Pons (tissue), 1 donor: ENCODE results near the gene BCCIP.

Source experiments
- DNase-seq: peaks from one replicate; pipeline ENCODE4 v3.0.0-alpha.2; 2016; ENCODE audit warnings: low spot score

BCCIP gene

DNA sequence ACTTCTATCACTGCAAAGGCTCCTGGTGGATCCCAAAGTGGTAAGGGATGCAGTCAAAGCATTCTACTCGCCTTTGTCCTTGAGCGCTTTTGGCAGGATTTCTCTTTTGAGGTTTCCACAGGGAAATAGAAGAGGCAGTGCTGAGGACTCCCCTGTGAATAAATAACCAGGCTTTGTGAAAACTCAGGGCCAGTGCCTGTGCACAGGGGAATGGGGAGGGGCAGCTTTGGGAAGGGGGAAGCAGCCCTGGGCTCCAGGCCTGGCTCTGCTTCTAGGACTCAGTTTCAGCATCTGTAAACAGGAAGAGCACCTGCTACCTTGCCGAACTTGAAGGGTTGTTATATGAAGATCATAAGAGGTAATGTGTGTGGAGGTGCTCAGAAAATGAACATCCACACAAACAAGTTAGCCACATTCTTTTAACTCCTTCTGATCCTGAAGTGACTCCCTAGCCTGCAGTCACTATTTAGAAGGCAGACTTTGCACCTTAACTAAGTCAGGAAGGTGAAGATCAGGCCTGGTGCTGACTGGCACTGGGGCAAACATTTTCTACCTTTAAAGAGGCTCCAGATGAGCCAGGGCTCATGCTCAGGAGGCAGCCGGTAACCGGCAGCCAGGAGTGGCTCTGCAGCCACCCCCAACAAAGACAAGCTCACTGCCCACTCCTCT lies 25.2 kb upstream of the BCCIP start:
- DNase-seq: no peak

DNA sequence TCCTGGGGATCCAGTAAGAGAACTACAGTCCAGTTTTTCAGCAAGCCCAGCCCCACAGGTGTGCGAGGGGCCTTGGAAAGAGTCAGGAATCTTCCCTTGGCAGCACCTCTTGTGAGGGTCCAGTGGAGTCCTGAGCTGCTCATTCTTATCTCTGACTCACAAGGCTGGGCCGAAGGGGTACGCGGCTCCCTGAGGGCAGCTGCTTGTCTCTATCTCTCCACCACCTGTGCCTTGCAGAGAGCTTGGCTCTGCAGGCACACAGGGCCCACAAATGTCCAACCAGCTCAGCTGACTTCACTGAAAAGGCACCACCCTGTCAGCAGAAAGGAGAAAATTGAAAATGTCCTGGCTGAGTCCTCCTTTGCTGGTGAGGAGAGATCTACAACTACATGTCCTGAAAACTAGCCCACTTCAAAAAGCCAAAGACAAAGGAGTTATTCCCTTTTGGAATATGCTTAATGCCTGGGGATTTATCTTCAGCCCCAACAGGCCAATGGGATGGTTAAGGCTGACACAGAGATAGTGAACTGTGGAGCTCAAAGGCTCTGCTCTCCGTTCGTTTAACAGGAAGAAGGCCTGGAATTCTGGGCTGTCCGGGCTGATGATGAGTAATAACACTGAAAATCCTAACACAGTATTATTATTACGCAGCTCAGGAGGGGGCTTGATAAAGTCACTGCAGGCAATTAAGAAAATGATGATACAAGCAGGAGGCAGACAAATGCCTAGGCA lies 23.7 kb upstream of the BCCIP start:
- no peak for DNase-seq

DNA sequence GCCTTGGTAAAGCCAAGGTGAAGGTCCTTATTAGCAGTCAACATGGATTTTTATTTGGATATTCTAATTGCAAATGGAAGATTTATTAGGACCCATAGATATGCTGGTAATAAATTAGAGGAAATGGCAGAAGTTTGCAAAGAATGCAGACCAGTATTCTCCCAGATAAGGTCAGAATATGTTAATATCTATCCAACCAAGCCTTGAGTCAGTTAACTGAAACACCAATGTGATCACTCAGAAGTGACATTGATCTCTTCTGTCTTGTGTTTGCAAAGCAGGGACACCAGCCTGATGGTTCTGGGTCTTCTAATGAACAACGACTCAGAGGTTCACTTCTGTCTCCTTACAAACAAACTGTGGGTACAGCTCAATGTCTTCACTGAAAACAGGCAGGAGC lies 21.8 kb upstream of the BCCIP start:
- DNase-seq: no peak

DNA sequence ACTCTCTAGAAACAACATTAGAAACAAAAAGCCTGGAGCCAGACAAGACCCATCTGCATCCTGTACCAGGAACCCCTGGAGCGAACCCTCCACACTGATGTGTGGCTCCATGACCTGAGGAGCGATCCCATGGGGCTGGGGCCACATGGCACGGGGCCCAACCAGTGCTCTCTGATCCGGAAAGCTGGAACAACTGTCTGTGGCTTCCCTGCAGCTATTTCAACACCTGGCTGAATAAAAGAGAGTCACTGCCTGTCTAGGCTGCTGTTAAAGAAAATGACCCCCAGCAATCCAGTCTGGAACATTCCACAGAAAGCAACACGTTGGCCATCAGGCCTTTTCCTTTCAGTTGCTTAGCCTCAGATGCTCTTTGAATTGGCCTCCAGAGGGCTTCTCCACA lies 21.2 kb upstream of the BCCIP start:
- no peak for DNase-seq

DNA sequence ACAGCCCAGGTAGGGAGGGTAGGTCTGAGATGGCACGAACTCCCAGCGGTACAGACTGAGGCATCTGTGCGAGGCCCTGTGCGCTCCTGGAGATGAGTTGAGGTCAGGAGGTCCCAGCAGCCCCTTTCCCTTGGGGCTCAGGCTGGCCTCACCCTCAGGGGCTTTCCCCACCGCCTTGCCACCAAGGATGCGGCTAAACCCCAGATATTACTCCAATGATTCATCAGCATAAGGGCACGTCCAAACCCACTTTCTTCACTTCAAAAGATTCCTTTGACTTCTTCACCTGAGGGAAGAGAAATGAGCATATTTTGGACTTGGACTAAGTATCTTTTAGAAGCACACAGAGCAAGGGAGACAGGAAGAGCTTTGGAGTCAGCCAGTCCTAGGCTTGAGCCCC lies 20.6 kb upstream of the BCCIP start:
- no peak for DNase-seq

GRCh38 chr10:125808047-125808446 lies 15.3 kb upstream of the BCCIP start:
- no peak for DNase-seq

DNA sequence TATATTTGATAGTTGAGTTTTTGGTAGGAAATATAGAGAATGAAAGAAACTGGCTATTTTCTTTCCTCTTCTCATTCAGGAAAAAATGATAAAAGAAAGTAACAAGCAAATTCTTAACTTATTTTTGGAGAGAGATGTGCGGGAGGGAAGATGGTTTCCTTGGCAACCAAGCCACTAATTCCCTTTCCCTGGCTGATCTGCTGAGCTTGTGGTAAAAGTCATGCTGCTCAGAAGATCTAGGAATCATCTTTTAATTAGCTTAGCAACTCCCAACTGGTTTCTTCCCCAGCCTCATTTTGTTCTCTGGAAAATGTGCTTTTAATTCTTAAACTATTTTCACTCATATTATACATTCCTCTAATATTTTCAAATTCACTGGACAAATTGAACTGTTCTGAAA lies 12.1 kb upstream of the BCCIP start:
- no peak for DNase-seq

- DNase-seq: no peak
Measured at GRCh38 chr10:125812128-125812750, 11.1 kb upstream of the BCCIP start.

- no peak for DNase-seq
Measured at GRCh38 chr10:125815764-125816163, 7.6 kb upstream of the BCCIP start.

- DNase-seq: no peak
Measured at GRCh38 chr10:125816548-125816947, 6.8 kb upstream of the BCCIP start.

DNA sequence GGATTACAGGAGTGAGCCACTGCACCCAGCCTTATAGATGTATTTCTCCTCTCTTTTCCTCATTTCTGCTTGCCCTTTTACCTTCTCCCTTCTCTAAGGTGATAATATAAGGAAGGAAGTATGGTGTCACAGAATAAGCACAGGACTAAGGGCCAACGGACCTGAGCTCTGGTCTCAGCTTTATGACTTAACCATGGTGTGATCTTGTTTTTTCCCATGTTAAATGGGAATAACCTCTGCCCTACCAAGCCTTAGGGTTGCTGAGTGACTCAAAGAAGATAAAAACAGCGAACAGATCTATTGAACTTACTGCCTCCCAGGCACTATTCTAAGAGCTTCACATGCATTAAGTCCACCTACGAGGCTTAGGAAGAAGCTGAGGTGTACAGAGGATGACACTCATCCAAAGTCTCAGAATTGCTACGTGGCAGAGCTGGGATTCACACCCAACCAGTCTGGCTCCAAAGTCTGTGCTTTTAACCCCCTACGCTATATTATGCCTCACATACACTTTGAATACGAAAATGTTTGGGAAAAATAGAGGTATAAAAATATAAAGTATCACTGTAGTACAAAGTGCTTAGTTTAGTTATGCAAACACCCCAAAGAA lies 5.9 kb upstream of the BCCIP start:
- DNase-seq: no peak

- DNase-seq: no peak
Measured at GRCh38 chr10:125820701-125821100, 2.6 kb upstream of the BCCIP start.

DNA sequence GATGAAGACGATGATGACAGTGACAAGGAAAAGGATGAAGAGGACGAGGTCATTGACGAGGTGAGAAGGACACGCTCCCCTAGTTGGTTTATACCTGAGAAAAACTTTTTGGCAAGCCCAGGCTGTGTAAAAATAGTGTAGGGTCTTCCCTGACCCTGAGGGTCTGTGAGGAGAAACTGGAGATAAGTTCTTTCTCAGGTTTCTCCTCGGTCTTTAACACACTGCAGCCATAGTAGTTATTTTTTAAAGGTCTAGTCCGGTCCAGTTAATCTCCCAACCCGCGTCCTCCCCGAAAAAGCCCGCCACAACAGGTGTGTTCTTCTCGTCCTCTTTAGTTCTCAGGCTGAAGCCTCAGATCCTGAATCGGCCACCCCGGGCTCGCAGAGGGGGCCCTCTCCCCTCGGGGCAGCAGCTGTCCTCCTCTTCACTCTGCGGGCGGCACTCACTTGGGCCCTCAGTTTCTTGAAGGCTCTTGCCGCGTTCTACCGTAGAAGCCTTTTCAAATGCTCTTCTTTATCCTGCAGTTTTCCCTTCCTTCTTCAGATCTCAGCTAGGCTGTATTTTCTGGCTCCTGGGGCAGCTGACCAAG lies 411 bp downstream of the BCCIP start:
- no peak for DNase-seq

- DNase-seq: no peak
Measured at GRCh38 chr10:125824736-125825135, 1.4 kb downstream of the BCCIP start.

DNA sequence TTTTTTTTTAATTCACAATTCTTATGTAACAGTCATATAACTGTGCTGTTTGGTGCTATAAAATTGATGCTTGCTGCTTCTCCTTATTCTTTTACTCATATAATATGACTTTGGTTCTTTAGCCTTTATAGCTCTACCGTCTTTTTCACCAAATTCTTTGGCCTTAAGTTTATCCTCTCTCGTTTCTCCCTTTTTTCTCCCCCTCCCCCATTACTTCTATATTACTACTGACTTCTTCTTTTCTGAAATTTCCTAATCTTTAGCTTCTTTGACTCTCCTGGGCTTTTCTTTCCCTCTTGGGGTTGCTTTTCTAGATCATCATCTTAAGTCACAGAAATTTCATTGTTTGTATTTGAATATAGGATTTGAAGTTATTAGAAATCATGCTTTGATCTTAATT lies 3.8 kb downstream of the BCCIP start:
- DNase-seq: no peak

- no peak for DNase-seq
Measured at GRCh38 chr10:125828311-125828710, 5.0 kb downstream of the BCCIP start.

- no peak for DNase-seq
Measured at GRCh38 chr10:125836746-125837145, 13.4 kb downstream of the BCCIP start.

GRCh38 chr10:125838802-125839575 lies 15.6 kb downstream of the BCCIP start:
- DNase-seq: no peak

GRCh38 chr10:125840406-125840805 lies 17.1 kb downstream of the BCCIP start:
- DNase-seq: no peak

DNA sequence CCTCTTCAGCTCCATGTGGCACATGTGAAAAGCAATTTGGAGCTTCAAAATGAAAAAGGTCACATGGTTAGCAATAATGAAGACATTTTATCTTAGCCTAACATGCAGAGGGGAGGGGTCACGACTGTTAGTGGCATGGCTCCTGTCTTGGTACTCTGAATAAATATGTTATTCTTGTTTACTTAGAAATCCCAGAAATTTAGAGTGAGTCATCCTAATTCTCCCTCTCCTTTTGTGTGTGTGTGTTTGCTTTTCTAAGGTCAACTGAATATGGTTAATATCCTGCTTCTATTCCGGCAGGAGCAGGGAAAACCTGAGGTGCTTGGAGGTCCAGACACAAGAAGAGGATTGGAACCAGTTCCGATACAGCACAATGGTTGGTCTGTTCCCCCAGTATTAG lies 17.6 kb downstream of the BCCIP start:
- DNase-seq: peak; percentile 51

DNA sequence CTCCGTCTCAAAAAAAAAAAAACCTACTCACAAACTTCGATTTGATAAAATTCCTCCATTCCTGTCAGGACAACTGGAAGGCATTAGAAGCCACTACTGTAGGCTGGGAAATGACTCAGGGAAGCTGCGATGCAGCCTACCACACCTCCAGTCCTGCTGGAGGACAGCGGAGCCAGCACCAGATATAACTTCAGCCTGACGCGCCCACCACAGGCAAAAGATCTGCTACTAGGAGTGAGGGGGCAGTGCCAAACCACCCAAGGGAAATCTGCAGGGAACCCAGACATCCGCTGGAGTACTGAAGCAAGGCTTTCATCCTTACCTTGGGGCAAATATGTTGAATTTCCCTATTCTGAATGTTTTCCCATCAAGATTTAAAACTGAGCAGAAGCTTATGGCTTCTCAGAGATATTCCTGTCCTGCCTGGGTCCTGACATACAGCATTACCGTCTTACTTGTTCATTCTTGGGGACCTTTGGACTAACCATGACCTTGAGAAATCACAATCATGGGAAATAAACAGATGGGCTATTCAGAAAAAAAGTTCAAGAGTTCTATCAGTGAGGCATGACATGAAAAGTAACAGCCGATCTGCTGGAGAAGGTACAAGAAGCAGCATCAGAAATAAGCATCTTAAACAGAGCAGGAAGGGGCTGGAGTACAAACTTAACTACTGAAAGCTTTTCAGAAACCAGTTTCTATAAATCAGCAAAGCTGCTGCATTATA lies 20.4 kb downstream of the BCCIP start:
- no peak for DNase-seq
